ENCODE data around the gene PRKN.

PRKN gene

GRCh38 chr6:162200945-162201690 lies 526.4 kb downstream of the PRKN start:
- no peak for DNase-seq (ENCODE audit: low read depth)
- no peak overlapping the region for H3K4me3 ChIP-seq (ENCODE audit: low read length)
- TF ChIP-seq, protein P1, sequence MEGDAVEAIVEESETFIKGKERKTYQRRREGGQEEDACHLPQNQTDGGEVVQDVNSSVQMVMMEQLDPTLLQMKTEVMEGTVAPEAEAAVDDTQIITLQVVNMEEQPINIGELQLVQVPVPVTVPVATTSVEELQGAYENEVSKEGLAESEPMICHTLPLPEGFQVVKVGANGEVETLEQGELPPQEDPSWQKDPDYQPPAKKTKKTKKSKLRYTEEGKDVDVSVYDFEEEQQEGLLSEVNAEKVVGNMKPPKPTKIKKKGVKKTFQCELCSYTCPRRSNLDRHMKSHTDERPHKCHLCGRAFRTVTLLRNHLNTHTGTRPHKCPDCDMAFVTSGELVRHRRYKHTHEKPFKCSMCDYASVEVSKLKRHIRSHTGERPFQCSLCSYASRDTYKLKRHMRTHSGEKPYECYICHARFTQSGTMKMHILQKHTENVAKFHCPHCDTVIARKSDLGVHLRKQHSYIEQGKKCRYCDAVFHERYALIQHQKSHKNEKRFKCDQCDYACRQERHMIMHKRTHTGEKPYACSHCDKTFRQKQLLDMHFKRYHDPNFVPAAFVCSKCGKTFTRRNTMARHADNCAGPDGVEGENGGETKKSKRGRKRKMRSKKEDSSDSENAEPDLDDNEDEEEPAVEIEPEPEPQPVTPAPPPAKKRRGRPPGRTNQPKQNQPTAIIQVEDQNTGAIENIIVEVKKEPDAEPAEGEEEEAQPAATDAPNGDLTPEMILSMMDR (IDR thresholded peaks at IDR 0.05; ENCODE audit: insufficient read depth, low read depth, low read length, missing control alignments), result no peak

- DNase-seq (ENCODE audit: low read depth), result no peak
- H3K4me3 ChIP-seq (ENCODE audit: low read length), result no peak overlapping the region
- TF ChIP-seq, protein P1 (IDR thresholded peaks at IDR 0.05; ENCODE audit: insufficient read depth, low read depth, low read length, missing control alignments), result no peak
Measured at GRCh38 chr6:162200041-162200440, 527.5 kb downstream of the PRKN start.

DNA sequence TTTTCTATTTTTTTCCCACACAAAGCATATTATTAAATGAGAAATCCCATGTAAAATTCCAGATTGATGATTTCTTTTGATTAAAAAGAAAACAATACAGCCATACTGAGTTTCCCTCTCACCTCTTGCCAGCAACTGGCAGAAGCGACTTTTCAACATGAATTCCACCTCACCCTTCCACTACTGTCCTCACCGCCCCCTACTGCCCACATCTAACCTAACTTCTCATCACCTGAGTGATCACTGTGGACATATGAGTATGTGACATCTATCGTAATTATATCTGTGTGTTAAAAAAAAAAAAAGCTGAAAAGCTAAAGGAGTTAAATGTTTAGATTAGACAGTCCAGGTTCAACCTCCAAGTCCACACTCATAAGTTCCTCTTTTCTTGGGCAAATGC lies 528.6 kb downstream of the PRKN start:
- DNase-seq (ENCODE audit: low read depth), result no peak
- H3K4me3 ChIP-seq (ENCODE audit: low read length), result no peak overlapping the region
- TF ChIP-seq, protein P1 (IDR thresholded peaks at IDR 0.05; ENCODE audit: insufficient read depth, low read depth, low read length, missing control alignments), result no peak

DNA sequence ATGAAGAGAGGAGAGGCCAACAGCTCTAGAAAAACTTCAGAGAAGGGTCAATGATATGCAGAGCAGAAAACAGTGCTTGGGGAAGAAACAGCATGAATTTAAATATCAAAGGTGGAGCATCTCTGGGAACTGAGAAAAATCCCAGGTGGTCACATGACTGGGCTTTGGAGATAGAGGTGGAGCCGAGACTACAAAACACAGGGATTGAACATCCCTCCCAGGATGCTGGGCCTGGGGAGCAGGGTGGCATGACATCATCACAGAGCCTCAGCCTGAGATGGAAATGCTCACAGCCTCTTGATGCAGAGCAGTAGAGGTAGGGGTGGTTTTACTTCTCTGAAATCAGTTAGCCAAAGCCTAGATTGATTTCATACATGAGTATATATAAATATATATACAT lies 529.5 kb downstream of the PRKN start:
- DNase-seq (ENCODE audit: low read depth), result no peak
- TF ChIP-seq, protein P1 (IDR thresholded peaks at IDR 0.05; ENCODE audit: insufficient read depth, low read depth, low read length, missing control alignments), result no peak

GRCh38 chr6:162195441-162195840 lies 532.1 kb downstream of the PRKN start:
- TF ChIP-seq, protein P1 (IDR thresholded peaks at IDR 0.05; ENCODE audit: insufficient read depth, low read depth, low read length, missing control alignments), result no peak
- H3K4me3 ChIP-seq (ENCODE audit: low read length), result no peak overlapping the region
- DNase-seq (ENCODE audit: low read depth), result no peak

More for the DNA sequence above, 529.5 kb downstream of the PRKN start:
- no peak overlapping the region for H3K4me3 ChIP-seq (ENCODE audit: low read length)

- H3K4me3 ChIP-seq (ENCODE audit: low read length), result no peak overlapping the region
- DNase-seq (ENCODE audit: low read depth), result no peak
- TF ChIP-seq, protein P1 (IDR thresholded peaks at IDR 0.05; ENCODE audit: insufficient read depth, low read depth, low read length, missing control alignments), result no peak
Measured at GRCh38 chr6:162190981-162191380, 536.6 kb downstream of the PRKN start.

Measured in epithelial cell of esophagus (primary cell).